ENCODE measurements around the gene AKT3. TPM values are rescaled to one million over a fixed set of nuclear protein-coding genes. Genes with fewer than 3 reads are reported as not detected.

Gene AKT3
- polyA plus RNA-seq, 1 experiment: 34.9 TPM

DNA sequence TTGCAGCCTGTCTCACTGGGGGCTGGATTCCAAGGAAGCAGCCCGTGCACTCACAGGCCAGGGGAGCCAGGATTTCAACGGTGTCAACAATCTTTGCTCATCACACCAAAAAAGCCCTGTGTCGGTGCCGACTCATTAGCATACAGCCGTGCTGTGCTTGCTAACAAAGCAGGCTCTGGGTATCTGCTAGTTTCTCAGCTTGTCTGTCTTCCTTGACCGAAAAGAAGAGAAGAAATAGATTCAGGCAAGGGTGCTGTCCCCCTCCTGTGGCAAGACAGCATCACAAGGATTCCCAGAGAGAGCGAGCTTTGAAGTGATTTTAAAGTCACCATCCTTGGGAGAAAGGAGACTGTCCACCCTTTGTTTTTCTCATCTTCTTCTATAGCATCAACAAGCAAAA, 379.5 kb downstream of the AKT3 start:
- TF ChIP-seq, protein P1, sequence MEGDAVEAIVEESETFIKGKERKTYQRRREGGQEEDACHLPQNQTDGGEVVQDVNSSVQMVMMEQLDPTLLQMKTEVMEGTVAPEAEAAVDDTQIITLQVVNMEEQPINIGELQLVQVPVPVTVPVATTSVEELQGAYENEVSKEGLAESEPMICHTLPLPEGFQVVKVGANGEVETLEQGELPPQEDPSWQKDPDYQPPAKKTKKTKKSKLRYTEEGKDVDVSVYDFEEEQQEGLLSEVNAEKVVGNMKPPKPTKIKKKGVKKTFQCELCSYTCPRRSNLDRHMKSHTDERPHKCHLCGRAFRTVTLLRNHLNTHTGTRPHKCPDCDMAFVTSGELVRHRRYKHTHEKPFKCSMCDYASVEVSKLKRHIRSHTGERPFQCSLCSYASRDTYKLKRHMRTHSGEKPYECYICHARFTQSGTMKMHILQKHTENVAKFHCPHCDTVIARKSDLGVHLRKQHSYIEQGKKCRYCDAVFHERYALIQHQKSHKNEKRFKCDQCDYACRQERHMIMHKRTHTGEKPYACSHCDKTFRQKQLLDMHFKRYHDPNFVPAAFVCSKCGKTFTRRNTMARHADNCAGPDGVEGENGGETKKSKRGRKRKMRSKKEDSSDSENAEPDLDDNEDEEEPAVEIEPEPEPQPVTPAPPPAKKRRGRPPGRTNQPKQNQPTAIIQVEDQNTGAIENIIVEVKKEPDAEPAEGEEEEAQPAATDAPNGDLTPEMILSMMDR (IDR thresholded peaks at IDR 0.05; ENCODE audit: low read depth, low read length): no peak

DNA sequence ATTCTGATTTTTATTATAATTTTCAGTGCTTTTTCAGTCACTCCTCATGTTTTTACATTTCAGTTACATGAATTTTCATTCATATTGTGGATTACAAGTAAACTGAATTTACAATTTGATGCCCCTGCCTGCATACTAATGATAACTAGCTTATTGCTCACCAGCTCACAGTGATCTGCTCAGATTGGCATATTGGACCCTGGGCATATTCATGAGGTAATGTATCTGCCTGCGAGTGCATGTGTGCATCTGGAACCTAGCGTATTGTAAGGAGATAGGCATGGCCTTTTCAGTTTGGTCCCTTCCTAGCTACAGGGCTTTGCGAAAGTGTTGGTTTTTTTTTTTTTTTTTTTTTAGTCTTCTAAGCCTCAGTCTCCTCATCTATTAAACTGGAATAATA, 380.5 kb downstream of the AKT3 start:
- POLR2A ChIA-PET: no interaction called here
- TF ChIP-seq, protein P1 (IDR thresholded peaks at IDR 0.05; ENCODE audit: low read depth, low read length): no peak
- H3K4me3 ChIP-seq (ENCODE audit: low read depth, low read length): no peak overlapping the region
- no peaks in the 10 kb centered on the region for H3K27me3 ChIP-seq (ENCODE audit: control insufficient read depth, insufficient read depth, low read length)
- no peak for DNase-seq (ENCODE audit: low read depth, low spot score)
- H3K9me3 ChIP-seq (ENCODE audit: control insufficient read depth, insufficient read depth, low read length): no peaks in the 10 kb centered on the region; the same call in 1 of the 2 replicates
- CTCF ChIA-PET: interaction anchor here (1.0 kb wide), 1 partner anchor 25 kb away, joined by 3 read pairs; no protein-coding TSS in a partner anchor
- no peak overlapping the region for H3K27ac ChIP-seq (ENCODE audit: low read depth, low read length)

More for the DNA sequence above, 379.5 kb downstream of the AKT3 start:
- H3K9me3 ChIP-seq (ENCODE audit: control insufficient read depth, insufficient read depth, low read length): no peaks in the 10 kb centered on the region; the same call in 1 of the 2 replicates
- no peaks in the 10 kb centered on the region for H3K27me3 ChIP-seq (ENCODE audit: control insufficient read depth, insufficient read depth, low read length)
- POLR2A ChIA-PET: no interaction called here
- H3K27ac ChIP-seq (ENCODE audit: low read depth, low read length): no peak overlapping the region
- H3K4me3 ChIP-seq (ENCODE audit: low read depth, low read length): no peak overlapping the region
- CTCF ChIA-PET: no interaction called here
- no peak for DNase-seq (ENCODE audit: low read depth, low spot score)

DNA sequence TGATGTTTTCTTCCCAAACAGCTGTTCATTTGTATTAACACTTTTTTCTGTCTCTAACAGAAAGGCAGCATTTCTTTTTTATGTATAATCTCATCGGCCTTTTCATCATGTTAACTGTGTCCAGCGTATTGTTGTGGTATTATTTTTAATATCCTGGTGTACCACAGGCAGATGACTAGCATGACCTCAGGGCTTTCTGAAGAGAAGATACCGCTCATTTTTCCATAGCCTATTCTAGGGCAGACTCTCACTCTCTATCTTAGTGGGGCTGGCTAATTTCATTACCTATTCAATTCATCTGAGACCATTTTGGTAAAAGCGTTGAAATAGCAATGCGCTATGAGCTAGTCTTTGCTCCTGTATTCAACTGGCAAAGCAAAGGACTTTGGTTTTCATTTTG, 384.3 kb downstream of the AKT3 start:
- ChIA-PET CTCF (no interaction called here), POLR2A (no interaction called here)
- Histone ChIP-seq H3K27ac (ENCODE audit: low read depth, low read length) (no peak overlapping the region), H3K9me3 (ENCODE audit: control insufficient read depth, insufficient read depth, low read length) (no peaks in the 10 kb centered on the region), H3K27me3 (ENCODE audit: control insufficient read depth, insufficient read depth, low read length) (no peaks in the 10 kb centered on the region), H3K4me3 (ENCODE audit: low read depth, low read length) (no peak overlapping the region)
- no peak for DNase-seq (ENCODE audit: low read depth, low spot score)
- TF ChIP-seq, protein P1 (IDR thresholded peaks at IDR 0.05; ENCODE audit: low read depth, low read length): no peak

DNA sequence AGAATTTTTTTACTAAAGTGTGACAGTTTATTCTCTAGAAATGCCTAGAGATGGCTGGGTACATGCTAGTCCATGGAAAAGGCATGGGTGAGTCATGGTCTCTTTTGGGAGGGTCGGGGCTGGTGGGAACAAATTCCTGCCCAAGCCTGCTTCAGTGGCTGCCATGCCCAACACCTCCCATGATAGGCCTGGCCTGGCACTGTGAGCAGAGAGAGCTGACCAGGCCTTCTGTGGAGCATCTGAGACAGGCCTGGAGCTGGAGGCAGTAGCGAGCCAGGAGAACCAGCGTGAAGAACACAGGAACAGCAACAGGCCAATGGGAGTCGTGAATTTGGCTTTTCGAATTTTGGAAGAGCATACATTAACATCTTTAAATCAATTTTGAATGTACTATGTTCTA, 385.0 kb downstream of the AKT3 start:
- TF ChIP-seq, protein P1 (IDR thresholded peaks at IDR 0.05; ENCODE audit: low read depth, low read length): no peak
- CTCF ChIA-PET: no interaction called here
- Histone ChIP-seq H3K27ac (ENCODE audit: low read depth, low read length) (no peak overlapping the region), H3K9me3 (ENCODE audit: control insufficient read depth, insufficient read depth, low read length) (no peaks in the 10 kb centered on the region), H3K27me3 (ENCODE audit: control insufficient read depth, insufficient read depth, low read length) (no peaks in the 10 kb centered on the region), H3K4me3 (ENCODE audit: low read depth, low read length) (no peak overlapping the region)
- no peak for DNase-seq (ENCODE audit: low read depth, low spot score)
- POLR2A ChIA-PET: no interaction called here

DNA sequence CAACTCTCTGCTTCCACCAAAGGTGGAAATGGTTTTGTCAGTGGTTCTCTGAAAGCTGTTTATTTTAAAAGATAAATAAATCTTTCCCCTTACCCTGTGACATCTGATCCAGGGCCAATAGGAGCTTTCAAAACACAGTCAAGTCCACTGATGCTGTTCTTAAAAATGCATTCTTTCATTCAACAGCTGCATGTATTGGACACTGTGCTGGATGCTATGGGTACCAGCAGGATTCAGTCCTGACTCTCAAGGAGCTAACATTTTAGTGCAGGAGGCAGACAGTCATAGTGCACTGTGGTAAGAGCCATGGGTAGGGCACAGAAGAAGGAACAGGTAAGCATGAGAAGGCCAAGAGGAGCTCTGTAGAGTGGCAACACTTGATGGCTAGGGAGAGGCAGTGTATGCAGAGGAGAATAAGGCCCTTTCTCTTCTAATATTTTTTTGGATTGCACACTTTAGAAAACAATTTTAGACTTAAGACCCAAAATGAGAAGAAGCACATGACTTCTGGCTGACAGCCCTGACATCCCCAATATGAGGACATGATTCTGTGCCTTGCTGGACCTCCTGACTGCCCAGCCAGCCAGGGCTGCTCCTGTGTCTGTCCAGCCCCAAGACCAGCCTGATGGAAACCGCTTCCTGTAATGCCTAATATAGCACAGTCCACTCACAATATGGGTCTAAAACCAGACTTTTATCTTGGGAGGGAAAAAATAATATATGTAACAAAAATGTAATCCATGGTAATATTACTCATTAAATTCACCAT, 386.9 kb downstream of the AKT3 start:
- DNase-seq (ENCODE audit: low read depth, low spot score): no peak
- Histone ChIP-seq H3K27me3 (ENCODE audit: control insufficient read depth, insufficient read depth, low read length) (no peaks in the 10 kb centered on the region), H3K4me3 (ENCODE audit: low read depth, low read length) (no peak overlapping the region), H3K27ac (ENCODE audit: low read depth, low read length) (no peak overlapping the region), H3K9me3 (ENCODE audit: control insufficient read depth, insufficient read depth, low read length) (no peaks in the 10 kb centered on the region)
- ChIA-PET POLR2A (no interaction called here), CTCF (no interaction called here)
- TF ChIP-seq, protein P1 (IDR thresholded peaks at IDR 0.05; ENCODE audit: low read depth, low read length): no peak
